KOPT-K1 (cell line): ENCODE results near the gene LRMDA.

Experiments
- H3K27ac ChIP-seq: fragments of 200-600 bp; sonication (generic); 2 replicates; pipeline ENCODE4 v1.5.1; 2016; ENCODE audit warnings: antibody characterized with exemption, mild to moderate bottlenecking, low read depth, low read length; ENCODE audit not compliant: poor library complexity, severe bottlenecking
- H3K36me3 ChIP-seq: fragments of 200-600 bp; sonication (generic); 2 replicates; pipeline ENCODE4 v1.5.1; 2017; ENCODE audit warnings: antibody characterized with exemption, mild to moderate bottlenecking, low read length, moderate library complexity; ENCODE audit not compliant: insufficient read depth
- H3K9me3 ChIP-seq: fragments of 200-600 bp; sonication (generic); 2 replicates; pipeline ENCODE4 v1.5.1; 2017; ENCODE audit warnings: antibody characterized with exemption, low read length, mild to moderate bottlenecking; ENCODE audit not compliant: insufficient read depth, poor library complexity, severe bottlenecking

The LRMDA gene

DNA sequence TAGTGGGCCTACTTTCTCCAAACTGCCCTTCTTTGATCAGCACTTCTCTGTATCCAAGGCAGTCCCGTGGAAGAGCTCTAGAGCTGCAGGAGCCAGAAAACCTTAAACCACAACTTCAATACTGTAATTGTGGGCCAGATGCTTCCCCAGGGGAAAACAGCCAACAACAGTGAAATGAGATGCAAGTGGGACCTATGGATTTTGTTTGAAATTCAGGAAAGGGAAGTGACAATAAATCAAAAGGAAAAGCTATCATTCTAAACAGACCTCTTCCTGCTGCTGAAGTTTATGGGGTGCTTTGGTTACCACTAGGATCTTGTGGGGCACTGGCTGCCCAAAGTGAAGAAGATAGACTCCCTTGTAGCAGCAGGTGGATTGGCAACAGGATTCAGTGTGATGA lies 1031.7 kb downstream of the LRMDA start:
- no peak overlapping the region for H3K27ac ChIP-seq
- H3K36me3 ChIP-seq = no peaks in the 10 kb centered on the region
- H3K9me3 ChIP-seq = no peaks in the 10 kb centered on the region

DNA sequence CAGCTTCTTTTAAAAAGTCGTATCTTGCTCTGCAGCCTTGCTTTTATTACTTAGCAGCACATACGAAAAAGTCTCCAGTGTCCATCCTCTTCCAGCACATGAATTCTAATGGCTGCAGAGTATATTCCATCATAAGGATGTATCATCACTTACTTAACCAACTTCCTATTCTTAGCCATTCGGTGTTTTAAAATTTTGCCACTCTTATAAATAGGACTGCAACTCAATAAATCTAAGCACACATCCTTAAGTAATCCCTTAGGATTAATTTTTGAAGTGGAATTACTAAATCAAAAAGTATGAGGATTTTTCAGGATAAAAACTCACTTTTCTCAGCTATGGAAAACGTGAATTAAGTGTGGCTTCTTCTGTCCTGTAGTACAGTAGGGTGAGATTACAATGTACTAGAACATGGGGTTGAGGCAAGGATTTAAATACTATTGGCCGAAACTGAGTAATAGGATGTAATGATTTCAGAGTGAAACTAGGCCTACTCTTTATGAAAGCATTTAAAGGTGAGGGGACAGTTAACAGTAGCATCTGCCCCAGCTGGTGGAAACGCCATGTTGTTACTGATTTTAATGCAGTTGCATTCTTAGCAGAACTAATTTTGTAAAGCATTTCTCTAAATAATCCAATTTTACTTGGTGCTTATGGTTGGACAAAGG lies 1035.5 kb downstream of the LRMDA start:
- no peaks in the 10 kb centered on the region for H3K9me3 ChIP-seq
- no peaks in the 10 kb centered on the region for H3K36me3 ChIP-seq
- no peak overlapping the region for H3K27ac ChIP-seq

DNA sequence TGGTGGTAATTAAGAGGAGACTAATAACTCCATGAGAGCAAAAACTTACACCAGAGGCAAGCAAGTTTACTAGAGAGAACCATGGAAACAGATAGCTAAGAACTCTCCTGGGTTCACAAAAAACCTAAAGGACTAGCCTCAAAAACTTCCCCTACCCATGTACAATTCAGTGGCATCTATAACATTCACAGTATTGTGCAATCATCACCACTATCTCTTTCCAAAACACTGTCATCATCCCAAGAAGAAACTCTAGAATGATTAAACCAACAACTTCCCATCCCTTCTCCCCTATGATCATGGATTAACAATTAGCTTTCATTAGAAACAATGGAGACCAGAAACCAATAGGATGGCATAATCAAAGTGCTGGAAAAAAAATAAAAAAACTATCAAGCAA lies 1038.3 kb downstream of the LRMDA start:
- Histone ChIP-seq H3K27ac (no peak overlapping the region), H3K36me3 (no peaks in the 10 kb centered on the region), H3K9me3 (no peaks in the 10 kb centered on the region)

DNA sequence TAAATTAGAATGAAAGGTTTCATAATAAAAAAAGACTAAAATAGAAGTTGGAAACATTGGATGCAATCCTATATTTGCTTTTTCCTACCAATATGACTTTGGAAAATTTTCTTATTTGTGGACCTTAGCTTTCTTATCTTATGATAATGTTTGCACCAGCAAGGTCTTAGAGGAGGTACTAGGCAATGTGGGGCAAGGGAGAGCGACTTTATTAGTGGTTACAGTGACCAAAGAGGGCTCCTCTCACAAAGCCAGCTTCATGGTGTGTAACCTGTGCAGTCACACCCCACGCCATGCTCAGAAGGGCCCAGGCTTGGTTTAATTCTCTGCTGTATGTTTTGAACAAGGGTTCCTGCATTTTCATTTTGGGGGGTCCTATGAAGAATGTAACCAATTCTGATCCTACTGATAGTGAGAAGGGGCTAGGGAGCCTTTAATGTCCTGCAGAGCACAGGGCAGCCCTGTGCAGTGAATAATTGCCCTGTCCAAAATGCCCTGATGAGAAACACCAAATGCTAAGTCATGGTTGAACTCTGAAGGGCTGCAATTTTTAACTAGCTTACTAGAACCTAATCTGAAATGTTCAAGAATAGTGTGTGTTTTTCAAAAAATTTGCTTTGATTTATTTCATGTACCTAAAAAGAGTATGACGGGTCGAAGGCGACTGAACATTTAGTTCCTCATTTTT lies 1047.8 kb downstream of the LRMDA start:
- Histone ChIP-seq H3K9me3 (no peaks in the 10 kb centered on the region), H3K36me3 (no peaks in the 10 kb centered on the region)

DNA sequence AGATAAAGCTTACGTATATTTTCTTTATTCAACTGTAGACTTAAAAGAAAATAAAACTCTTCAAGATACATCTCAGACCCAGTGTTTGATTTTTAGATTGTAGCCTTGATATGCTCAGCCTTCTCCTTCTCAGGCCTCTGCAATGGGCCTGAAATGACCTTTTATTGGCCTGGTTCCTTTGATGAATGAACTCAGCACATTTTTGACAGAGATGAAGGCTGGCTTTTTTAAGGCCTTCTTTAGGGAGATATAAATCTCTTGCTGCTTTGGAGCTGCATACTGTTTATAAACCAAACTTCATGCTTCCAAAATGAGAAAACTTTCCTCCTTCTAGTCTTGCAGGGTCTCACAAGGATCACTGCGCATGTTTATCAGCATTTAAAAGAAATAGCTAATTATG lies 1049.8 kb downstream of the LRMDA start:
- Histone ChIP-seq H3K36me3 (no peaks in the 10 kb centered on the region), H3K27ac (no peak overlapping the region), H3K9me3 (no peaks in the 10 kb centered on the region)

More for the DNA sequence above, 1047.8 kb downstream of the LRMDA start:
- H3K27ac ChIP-seq = no peak overlapping the region

DNA sequence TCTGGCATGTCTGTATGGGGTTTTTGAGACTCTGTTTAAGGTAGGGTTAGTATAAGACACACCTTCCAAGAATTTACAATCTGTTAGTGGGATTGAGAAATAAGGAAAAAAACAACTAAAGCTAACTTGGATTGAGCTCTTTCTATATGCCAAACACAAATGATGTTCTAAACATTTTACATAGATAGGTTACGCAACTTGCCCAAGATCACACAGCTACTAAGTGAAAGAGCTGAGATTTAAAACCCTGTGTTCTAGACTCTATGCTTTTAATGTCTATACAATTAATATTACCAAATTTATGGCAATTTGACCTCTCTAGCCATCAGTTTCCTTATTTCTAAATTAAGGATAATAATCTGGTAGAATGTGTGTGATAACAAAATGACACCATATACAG lies 1056.2 kb downstream of the LRMDA start:
- H3K36me3 ChIP-seq = no peaks in the 10 kb centered on the region
- H3K9me3 ChIP-seq = peaks cover 7% of the 10 kb centered on the region
- no peak overlapping the region for H3K27ac ChIP-seq

DNA sequence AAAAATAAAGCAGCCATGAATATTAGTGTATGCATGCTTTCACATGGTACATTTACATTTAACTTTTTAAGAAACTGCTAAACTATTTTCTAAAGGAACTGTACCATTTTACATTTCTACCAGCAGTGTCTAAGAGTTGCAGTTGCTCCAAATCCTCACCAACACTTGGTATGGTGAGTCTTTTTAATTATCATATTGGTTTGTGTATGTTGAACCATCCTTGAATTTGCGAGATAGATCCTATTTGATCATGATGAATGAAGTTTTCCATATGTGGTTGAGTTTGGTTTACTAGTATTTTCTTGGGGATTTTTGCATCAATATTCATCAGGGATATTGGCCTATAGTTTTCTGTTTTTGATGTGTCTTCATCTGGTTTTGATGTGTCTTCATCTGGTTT lies 1057.2 kb downstream of the LRMDA start:
- no peaks in the 10 kb centered on the region for H3K36me3 ChIP-seq
- no peak overlapping the region for H3K27ac ChIP-seq
- H3K9me3 ChIP-seq = peaks cover 7% of the 10 kb centered on the region

DNA sequence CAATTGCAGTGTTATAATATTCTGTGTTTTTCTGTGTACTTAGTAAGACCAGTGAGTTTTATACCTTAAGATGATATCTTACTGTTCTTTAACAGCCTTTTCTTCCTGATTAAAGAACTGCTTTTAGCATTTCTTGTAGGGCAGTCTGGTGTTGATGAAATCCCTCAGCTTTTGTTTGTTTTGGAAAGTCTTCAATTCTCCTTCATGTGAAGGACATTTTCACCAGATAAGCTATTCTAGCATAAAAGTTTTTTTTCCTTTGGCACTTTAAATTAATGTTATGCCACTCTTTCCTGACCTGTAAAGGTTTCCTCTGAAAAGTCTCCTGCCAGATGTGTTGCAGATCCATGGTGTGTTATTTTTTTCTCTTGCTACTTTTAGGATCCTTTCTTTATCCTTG lies 1059.8 kb downstream of the LRMDA start:
- no peaks in the 10 kb centered on the region for H3K36me3 ChIP-seq
- peaks cover 7% of the 10 kb centered on the region for H3K9me3 ChIP-seq
- H3K27ac ChIP-seq = no peak overlapping the region

DNA sequence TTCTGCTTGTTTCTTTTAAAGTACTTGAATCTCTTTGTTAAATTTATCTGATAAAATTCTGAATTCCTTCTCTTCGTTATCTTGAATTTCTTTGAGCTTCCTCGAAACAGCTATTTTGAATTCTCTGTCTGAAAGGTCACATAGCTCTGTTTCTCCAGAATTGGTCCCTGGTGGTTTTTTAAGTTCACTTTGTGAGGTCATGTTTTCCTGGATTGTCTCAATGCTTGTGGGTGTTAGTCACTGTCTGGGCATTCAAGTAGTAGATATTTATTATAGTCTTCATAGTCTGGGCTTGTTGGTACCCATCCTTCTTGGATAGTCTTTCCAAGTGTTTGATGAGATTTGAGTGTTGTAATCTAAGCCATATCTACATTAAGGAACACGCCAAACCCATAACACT lies 1060.6 kb downstream of the LRMDA start:
- H3K27ac ChIP-seq = no peak overlapping the region
- no peaks in the 10 kb centered on the region for H3K36me3 ChIP-seq
- peaks cover 7% of the 10 kb centered on the region for H3K9me3 ChIP-seq

DNA sequence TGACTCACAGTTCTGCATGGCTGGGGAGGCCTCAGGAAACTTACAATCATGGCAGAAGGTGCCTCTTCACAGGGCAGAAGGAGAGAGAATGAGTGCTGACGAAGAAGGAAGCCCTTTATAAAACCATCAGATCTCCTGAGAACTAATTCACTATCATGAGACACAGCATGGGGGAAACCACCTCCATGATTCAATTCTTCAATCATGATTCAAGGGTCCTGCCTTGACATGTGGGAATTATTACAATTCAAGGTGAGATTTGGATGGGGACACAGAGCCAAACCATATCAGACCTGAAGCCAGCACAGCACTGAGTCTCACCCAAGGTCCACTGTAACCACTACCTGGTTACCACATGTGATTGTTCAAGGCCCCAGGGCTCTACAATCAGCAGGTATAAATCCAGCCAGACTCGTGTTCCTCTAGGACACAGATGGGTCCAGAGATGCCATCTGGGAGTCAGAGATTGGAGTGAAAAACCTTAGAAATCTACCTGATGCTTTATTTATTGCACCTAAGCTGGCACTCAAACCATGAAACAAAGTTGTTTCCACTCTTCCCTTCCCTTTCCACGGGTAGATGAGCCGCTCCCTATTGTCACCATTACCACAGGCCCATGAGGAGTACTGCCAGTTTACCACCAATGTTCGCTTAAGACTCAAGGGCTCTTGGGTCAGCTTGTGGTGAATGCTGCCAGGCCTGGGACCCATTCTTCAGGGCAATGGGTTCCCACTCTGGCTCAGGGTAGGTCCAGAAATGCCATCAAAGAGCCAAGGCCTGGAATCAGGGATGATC lies 1061.5 kb downstream of the LRMDA start:
- Histone ChIP-seq H3K9me3 (peaks cover 7% of the 10 kb centered on the region), H3K36me3 (no peaks in the 10 kb centered on the region), H3K27ac (no peak overlapping the region)

DNA sequence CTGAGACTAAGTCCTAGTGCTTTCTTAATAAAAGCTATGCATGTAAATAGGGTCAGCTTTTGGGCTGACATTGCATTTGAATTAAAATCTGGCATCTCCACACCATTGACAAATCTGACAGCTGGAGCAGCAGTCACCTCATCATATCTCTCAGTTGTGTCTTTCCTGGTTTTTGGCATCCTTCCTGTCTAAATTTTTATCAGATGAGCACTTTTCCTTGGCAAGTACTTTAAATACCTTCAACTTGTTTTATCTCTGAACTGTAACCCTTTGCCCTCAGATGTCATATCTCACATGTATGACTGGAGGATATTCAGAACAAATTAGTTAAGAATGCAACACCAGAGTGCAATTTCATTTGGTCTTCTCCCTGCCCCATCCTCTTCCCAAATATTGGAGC lies 1066.2 kb downstream of the LRMDA start:
- H3K9me3 ChIP-seq = no peaks in the 10 kb centered on the region
- H3K36me3 ChIP-seq = no peaks in the 10 kb centered on the region
- no peak overlapping the region for H3K27ac ChIP-seq

DNA sequence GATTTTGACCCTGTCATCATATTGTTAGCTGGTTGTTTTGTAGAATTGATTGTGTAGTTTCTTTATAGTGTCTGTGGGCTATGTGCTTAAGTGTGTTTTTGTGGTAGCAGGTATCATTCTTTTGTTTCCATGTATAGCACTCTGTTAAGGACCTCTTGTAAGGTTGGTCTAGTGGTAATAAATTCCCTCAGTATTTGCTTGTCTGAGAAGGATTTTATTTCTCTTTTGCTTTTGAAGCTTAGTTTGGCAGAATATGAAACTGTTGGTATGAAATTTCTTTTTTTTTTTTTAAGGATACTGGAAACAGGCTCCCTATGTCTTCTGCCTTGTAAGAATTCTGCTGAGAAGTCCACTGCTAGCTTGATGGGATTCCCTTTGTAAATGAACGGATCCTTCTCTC lies 1073.4 kb downstream of the LRMDA start:
- H3K9me3 ChIP-seq = no peaks in the 10 kb centered on the region
- H3K36me3 ChIP-seq = no peaks in the 10 kb centered on the region
- no peak overlapping the region for H3K27ac ChIP-seq

DNA sequence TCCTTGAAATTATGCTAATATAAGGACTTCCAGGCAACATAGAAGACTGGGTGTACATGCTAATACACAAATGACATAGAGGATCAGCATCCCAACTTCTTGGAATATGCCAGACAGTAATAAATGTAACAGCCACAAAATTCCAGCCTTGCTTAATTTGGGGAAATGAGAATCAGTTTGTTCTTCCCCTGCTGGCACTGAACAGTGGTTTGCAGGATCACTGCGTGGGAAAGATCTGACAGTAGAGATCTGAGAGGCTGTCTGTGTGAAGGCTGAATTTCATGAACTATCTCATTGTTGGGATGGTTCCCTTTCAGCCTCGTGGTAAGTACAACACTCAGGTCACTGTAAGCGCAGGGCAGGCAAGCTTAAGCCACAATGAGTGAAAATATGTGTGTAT lies 1078.0 kb downstream of the LRMDA start:
- H3K27ac ChIP-seq = no peak overlapping the region
- H3K36me3 ChIP-seq = no peaks in the 10 kb centered on the region
- no peaks in the 10 kb centered on the region for H3K9me3 ChIP-seq

DNA sequence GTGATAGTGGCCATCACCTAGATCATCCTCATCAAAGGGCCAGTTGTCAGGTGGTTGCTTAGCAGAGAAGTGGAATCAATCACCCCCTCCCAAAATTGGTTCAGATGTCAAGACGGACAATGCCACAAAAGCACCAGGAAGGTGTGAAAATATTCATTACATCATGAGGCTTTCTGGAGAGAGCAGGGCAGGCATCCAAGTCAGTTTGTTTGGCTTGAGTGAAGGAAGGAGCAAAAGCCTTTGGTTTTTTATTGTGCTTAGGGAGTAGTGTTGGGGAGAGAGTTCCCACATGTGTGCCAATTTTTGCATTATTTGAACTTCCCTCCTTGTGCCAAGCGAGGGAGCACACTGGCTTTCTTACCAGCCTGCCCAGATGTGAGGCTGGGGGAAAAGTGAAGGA lies 1082.9 kb downstream of the LRMDA start:
- Histone ChIP-seq H3K36me3 (no peaks in the 10 kb centered on the region), H3K27ac (no peak overlapping the region), H3K9me3 (no peaks in the 10 kb centered on the region)

DNA sequence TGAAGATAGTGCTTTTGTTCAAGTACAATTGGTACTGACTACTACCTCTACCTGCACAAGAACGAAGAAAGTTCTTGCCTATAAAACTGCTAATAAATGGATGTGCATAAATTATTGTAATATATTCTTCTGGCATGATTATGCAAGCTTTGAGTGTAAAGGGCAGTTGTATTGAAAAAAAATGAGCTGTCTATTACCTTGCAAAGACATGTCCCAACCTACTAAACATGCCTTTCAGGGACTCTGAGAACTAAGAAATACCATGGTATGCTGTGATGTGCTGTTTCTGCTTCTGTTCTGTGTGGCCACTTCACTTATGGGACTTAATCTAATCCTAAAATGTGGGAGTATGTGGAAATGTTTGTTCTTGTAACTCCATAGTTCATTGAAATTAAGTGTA lies 1083.4 kb downstream of the LRMDA start:
- H3K27ac ChIP-seq = no peak overlapping the region
- H3K36me3 ChIP-seq = no peaks in the 10 kb centered on the region
- no peaks in the 10 kb centered on the region for H3K9me3 ChIP-seq
